Thoracic aorta (tissue), 2 donors: ENCODE data around the gene ECD. TPM values are rescaled to one million over a fixed set of nuclear protein-coding genes. Genes with fewer than 3 reads are reported as not detected.
A peak's percentile ranks its signal among the peaks of the same experiment; 100 is the strongest.

Experiments
- ATAC-seq: fragments of 150-250 bp; one replicate; pipeline ENCODE4 v1.8.0; 2017; ENCODE audit warnings: low read depth; ENCODE audit not compliant: insufficient number of reproducible peaks, low FRiP score
- DNase-seq: peaks from one replicate; pipeline ENCODE4 v3.0.0-alpha.2; 2020; ENCODE audit warnings: low spot score
- H3K27ac ChIP-seq, 2 donors: fragments of 200-600 bp; sonication (generic); 1 replicate in 1 of 2; 2 replicates in 1 of 2; pipeline ENCODE4 v1.5.1; 2016; ENCODE audit warnings: mild to moderate bottlenecking in 2 of 2, moderate library complexity in 2 of 2
- H3K27me3 ChIP-seq: fragments of 200-600 bp; sonication (generic); replicated peaks from 2 replicates; pipeline ENCODE4 v1.6.0; 2016; ENCODE audit warnings: mild to moderate bottlenecking; ENCODE audit not compliant: insufficient read depth
- H3K36me3 ChIP-seq: fragments of 200-600 bp; sonication (generic); one replicate; pipeline ENCODE4 v1.5.1; 2016
- H3K4me1 ChIP-seq, 2 donors: fragments of 200-600 bp; sonication (generic); 1 replicate in 1 of 2; 2 replicates in 1 of 2; pipeline versions ENCODE4 v1.5.1 to v1.6.0; 2016; ENCODE audit warnings: low read depth in 2 of 2, mild to moderate bottlenecking in 1 of 2; ENCODE audit not compliant: control insufficient read depth in 1 of 2
- H3K4me3 ChIP-seq: fragments of 200-600 bp; sonication (generic); 2 replicates; pipeline ENCODE4 v1.5.1; 2016; ENCODE audit warnings: mild to moderate bottlenecking
- H3K9me3 ChIP-seq: fragments of 200-600 bp; sonication (generic); 2 replicates; pipeline ENCODE4 v1.5.1; 2016
- total RNA-seq, 2 donors: library from RNA; depleted of rRNA; stranded (reverse); fragments of >200 nt; gene quantifications; one replicate each; pipeline versions ENCODE4 v1.1.0 to v1.2.3, GENCODE V29; 2016
- TF ChIP-seq, protein P1 (sequence below): fragments of 200-600 bp; sonication (generic); IDR thresholded peaks from one replicate; pipeline ENCODE4 v1.5.1; 2019; ENCODE audit warnings: antibody characterized with exemption

The ECD gene
- total RNA-seq, 2 donors from 2014 or later = 34.8 to 39.2 TPM

DNA sequence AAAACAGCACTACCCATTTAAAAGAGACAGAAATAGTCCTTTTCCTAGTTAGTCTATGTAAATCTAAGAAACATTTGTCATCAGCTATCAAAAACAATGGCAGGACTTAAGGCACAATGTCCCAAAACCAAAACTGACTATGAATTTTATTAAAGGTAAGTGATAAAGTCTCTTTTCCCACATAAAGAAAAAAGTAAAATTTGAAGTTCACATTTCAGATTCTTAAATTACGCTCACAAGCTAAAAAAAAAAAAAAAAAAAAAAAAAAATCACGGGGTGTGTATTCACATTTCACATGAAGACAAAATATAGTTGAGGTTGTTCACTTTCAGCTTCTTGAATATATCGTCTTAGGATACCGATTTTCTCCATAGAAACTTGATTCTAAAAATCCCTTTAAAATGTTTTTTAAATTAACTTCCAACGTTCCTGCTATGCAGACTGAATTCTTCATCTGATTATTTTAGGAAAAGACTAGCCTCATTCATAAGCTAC is 72.8 kb downstream of the ECD start:
- H3K36me3 ChIP-seq = no peaks in the 10 kb centered on the region
- no peaks in the 10 kb centered on the region for H3K9me3 ChIP-seq
- DNase-seq (no peak), ATAC-seq (no peak)
- H3K27me3 ChIP-seq = no peaks in the 10 kb centered on the region
- H3K4me3 ChIP-seq = peak overlapping the region; percentile 99
- H3K27ac ChIP-seq = peak overlapping the region; percentile 95
- TF ChIP-seq, protein P1, sequence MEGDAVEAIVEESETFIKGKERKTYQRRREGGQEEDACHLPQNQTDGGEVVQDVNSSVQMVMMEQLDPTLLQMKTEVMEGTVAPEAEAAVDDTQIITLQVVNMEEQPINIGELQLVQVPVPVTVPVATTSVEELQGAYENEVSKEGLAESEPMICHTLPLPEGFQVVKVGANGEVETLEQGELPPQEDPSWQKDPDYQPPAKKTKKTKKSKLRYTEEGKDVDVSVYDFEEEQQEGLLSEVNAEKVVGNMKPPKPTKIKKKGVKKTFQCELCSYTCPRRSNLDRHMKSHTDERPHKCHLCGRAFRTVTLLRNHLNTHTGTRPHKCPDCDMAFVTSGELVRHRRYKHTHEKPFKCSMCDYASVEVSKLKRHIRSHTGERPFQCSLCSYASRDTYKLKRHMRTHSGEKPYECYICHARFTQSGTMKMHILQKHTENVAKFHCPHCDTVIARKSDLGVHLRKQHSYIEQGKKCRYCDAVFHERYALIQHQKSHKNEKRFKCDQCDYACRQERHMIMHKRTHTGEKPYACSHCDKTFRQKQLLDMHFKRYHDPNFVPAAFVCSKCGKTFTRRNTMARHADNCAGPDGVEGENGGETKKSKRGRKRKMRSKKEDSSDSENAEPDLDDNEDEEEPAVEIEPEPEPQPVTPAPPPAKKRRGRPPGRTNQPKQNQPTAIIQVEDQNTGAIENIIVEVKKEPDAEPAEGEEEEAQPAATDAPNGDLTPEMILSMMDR = no peak
- peaks cover 3 to 21% of the 10 kb centered on the region in 2 donors for H3K4me1 ChIP-seq

GRCh38 chr10:73093922-73094850 is 73.6 kb downstream of the ECD start:
- Histone ChIP-seq H3K27ac (peak overlapping the region; percentile 45 to 95), H3K27me3 (no peaks in the 10 kb centered on the region), H3K36me3 (no peaks in the 10 kb centered on the region), H3K9me3 (no peaks in the 10 kb centered on the region), H3K4me1 (peaks cover 3 to 21% of the 10 kb centered on the region in 2 donors), H3K4me3 (peak overlapping the region; percentile 99)
- no peak for DNase-seq
- ATAC-seq = no peak
- TF ChIP-seq, protein P1 = no peak

GRCh38 chr10:73092830-73093229 is 75.0 kb downstream of the ECD start:
- DNase-seq (no peak), ATAC-seq (no peak)
- Histone ChIP-seq H3K36me3 (no peaks in the 10 kb centered on the region), H3K9me3 (no peaks in the 10 kb centered on the region), H3K4me1 (peaks cover 3 to 24% of the 10 kb centered on the region in 2 donors), H3K27me3 (no peaks in the 10 kb centered on the region), H3K27ac (no peak overlapping the region), H3K4me3 (no peak overlapping the region)
- TF ChIP-seq, protein P1 = no peak

- Histone ChIP-seq H3K36me3 (no peaks in the 10 kb centered on the region), H3K4me3 (no peak overlapping the region), H3K27me3 (no peaks in the 10 kb centered on the region), H3K4me1 (peaks cover 6 to 17% of the 10 kb centered on the region in 2 donors), H3K27ac (no peak overlapping the region), H3K9me3 (no peaks in the 10 kb centered on the region)
- DNase-seq (no peak), ATAC-seq (no peak)
- TF ChIP-seq, protein P1 = no peak
Measured at GRCh38 chr10:73088304-73088703, 79.5 kb downstream of the ECD start.

- no peak for ATAC-seq
Measured at GRCh38 chr10:73086816-73087215, 81.0 kb downstream of the ECD start.

More at GRCh38 chr10:73086816-73087215, 81.0 kb downstream of the ECD start:
- no peaks in the 10 kb centered on the region for H3K9me3 ChIP-seq
- DNase-seq = no peak
- no peak overlapping the region for H3K4me3 ChIP-seq
- TF ChIP-seq, protein P1 = no peak
- H3K36me3 ChIP-seq = no peaks in the 10 kb centered on the region
- H3K4me1 ChIP-seq = peaks cover 9 to 24% of the 10 kb centered on the region in 2 donors
- no peaks in the 10 kb centered on the region for H3K27me3 ChIP-seq
- H3K27ac ChIP-seq = no peak overlapping the region
